Naive thymus-derived CD8-positive, alpha-beta T cell (primary cell): ENCODE data around the gene UBA6. TPM values are rescaled to one million over a fixed set of nuclear protein-coding genes. Genes with fewer than 3 reads are reported as not detected.

Source experiments
- ATAC-seq, 2 donors: fragments of 150-1000 bp; cut with Tn5 transposase in 1 of 2; sonication (Bioruptor Pico), chemical (Tn5 transposase) in 1 of 2; 1 replicate in 1 of 2; 2 replicates in 1 of 2; pipeline ENCODE4 v1.10.0; 2021; ENCODE audit warnings: mild to moderate bottlenecking in 2 of 2, moderate library complexity in 2 of 2
- POLR2A ChIA-PET: fragments of 350-600 bp; sonication (Branson Sonifier 250); formaldehyde crosslinking; loops from one replicate; lab custom pipeline; 2021; ENCODE audit warnings: antibody characterized with exemption; lab: Charles Lee
- DNase-seq, 10 donors: peaks; one replicate each; pipeline versions ENCODE4 v3.0.0 to v3.0.0-alpha.2; 2020 to 2022
- H3K27ac Mint-ChIP-seq, 10 donors: one replicate each; pipeline ENCODE4 v1.8.0; 2020 to 2022; ENCODE audit warnings: mild to moderate bottlenecking in 10 of 10, mixed read lengths in 10 of 10, moderate library complexity in 4 of 10, inconsistent platforms in 1 of 10
- H3K27me3 Mint-ChIP-seq, 5 donors: one replicate each; pipeline ENCODE4 v1.8.0; 2021 to 2022; ENCODE audit warnings: mixed read lengths in 5 of 5
- H3K36me3 Mint-ChIP-seq, 3 donors: one replicate each; pipeline ENCODE4 v1.8.0; 2020 to 2022; ENCODE audit warnings: mixed read lengths in 3 of 3, mild to moderate bottlenecking in 2 of 3, inconsistent platforms in 1 of 3
- H3K4me1 Mint-ChIP-seq, 4 donors: one replicate each; pipeline ENCODE4 v1.8.0; 2021 to 2022; ENCODE audit warnings: mixed read lengths in 4 of 4
- H3K4me3 Mint-ChIP-seq, 10 donors: one replicate each; pipeline ENCODE4 v1.8.0; 2020 to 2022; ENCODE audit warnings: mild to moderate bottlenecking in 10 of 10, mixed read lengths in 10 of 10, moderate library complexity in 6 of 10, inconsistent platforms in 1 of 10
- H3K9me3 Mint-ChIP-seq, 9 donors: one replicate each; pipeline ENCODE4 v1.8.0; 2020 to 2022; ENCODE audit warnings: mixed read lengths in 9 of 9, mild to moderate bottlenecking in 3 of 9, inconsistent platforms in 1 of 9, moderate library complexity in 1 of 9
- polyA plus RNA-seq, 3 donors: library from polyadenylated mRNA; unstranded; fragments of 300-500 nt; fragmentation: Illumina TruSeq; gene quantifications; one replicate each; pipeline ENCODE4 v1.2.3, GENCODE V29; 2021
- total RNA-seq, 8 experiments: library from RNA in 2 of 8; stranded (reverse) in 2 of 8; gene quantifications; one replicate each; pipeline ENCODE4 v1.2.3 and lab custom pipeline; 2021 to 2026

The UBA6 gene
- total and polyA plus RNA-seq, 5 experiments from 2014 or later, result 18.2 to 52.9 (median 19.5) TPM

GRCh38 chr4:67584496-67584895 lies 116.5 kb downstream of the UBA6 start:
- Mint-ChIP-seq H3K36me3 (no peaks in the 10 kb centered on the region), H3K27ac (peak overlapping the region in 2 of 10 donors; percentile 5 to 24), H3K4me3 (no peak overlapping the region), H3K9me3 (no peaks in the 10 kb centered on the region), H3K27me3 (no peaks in the 10 kb centered on the region), H3K4me1 (peaks cover 8 to 32% (median 19%) of the 10 kb centered on the region in 4 donors)
- POLR2A ChIA-PET, result no interaction called here
- DNase-seq (no peak), ATAC-seq (no peak)

- Mint-ChIP-seq H3K27me3 (no peaks in the 10 kb centered on the region), H3K27ac (peak overlapping the region in 1 of 10 donors; percentile 73), H3K36me3 (no peaks in the 10 kb centered on the region), H3K4me1 (peaks cover 9 to 50% (median 29%) of the 10 kb centered on the region in 4 donors), H3K9me3 (no peaks in the 10 kb centered on the region), H3K4me3 (peak overlapping the region in 6 of 10 donors; percentile 56 to 68 (median 64))
- POLR2A ChIA-PET, result interaction anchor here (1.6 to 2.4 kb wide), 2 partner anchors 9 to 37 kb away, joined by 4 to 10 read pairs; partner anchors contain the start of gene CENPC
- ATAC-seq, result no peak
- DNase-seq, result peak in 1 of 10 donors; percentile 6
These were observed 119.0 kb downstream of the UBA6 start for GRCh38 chr4:67581913-67582312.

DNA sequence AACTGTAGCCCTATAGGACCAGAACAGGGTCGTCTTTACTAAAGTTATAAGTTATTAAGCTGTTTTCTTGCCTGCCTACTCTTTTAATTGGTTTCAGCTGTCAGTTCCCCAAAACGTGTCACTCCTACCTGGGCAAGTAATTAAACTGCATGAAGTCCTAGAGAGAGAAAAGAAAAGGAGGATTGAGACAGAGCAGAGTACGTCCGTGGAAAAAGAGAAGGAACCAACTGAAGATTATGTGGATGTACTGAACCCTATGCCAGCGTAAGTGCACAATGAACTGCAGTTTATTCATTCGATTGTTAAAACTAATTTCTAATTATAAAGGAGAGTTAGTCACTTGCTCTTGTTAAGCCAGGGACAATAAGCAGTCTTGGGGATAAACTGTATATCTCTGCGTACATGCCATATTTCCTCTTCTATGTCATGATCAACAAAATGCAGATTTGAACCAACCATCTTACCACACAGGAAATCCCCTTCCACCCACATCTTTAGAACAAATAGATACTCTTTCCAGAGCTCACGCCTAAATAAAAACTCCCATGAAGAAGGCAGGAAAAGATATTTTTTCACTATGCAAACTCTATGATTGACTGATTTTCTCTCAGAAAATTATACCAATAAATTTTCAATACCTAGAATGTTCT lies 119.6 kb downstream of the UBA6 start:
- ATAC-seq (peak; percentile 95 to 97), DNase-seq (peak in 6 of 10 donors; percentile 8 to 74 (median 41))
- Mint-ChIP-seq H3K27ac (peak overlapping the region in 7 of 10 donors; percentile 5 to 80 (median 43)), H3K4me1 (peaks cover 9 to 54% (median 33%) of the 10 kb centered on the region in 4 donors), H3K36me3 (no peaks in the 10 kb centered on the region), H3K4me3 (peak overlapping the region; percentile 0 to 71 (median 64)), H3K9me3 (no peaks in the 10 kb centered on the region), H3K27me3 (no peaks in the 10 kb centered on the region)
- POLR2A ChIA-PET, result interaction anchor here (0.7 to 2.4 kb wide), 3 partner anchors 8 to 120 kb away, joined by 3 to 10 read pairs (median 4); partner anchors contain the start of genes CENPC and UBA6

GRCh38 chr4:67580577-67580976 lies 120.4 kb downstream of the UBA6 start:
- POLR2A ChIA-PET, result interaction anchor here (2.4 kb wide), 1 partner anchor 36 kb away, joined by 10 read pairs; the partner anchor contains the start of gene CENPC
- peak overlapping the region in 2 of 10 donors; percentile 64 to 67 for H3K4me3 Mint-ChIP-seq
- H3K36me3 Mint-ChIP-seq, result no peaks in the 10 kb centered on the region
- H3K9me3 Mint-ChIP-seq, result no peaks in the 10 kb centered on the region
- ATAC-seq, result no peak
- no peaks in the 10 kb centered on the region for H3K27me3 Mint-ChIP-seq
- H3K27ac Mint-ChIP-seq, result peak overlapping the region in 7 of 10 donors; percentile 6 to 73 (median 14)
- H3K4me1 Mint-ChIP-seq, result peaks cover 13 to 61% (median 39%) of the 10 kb centered on the region in 4 donors
- no peak for DNase-seq

DNA sequence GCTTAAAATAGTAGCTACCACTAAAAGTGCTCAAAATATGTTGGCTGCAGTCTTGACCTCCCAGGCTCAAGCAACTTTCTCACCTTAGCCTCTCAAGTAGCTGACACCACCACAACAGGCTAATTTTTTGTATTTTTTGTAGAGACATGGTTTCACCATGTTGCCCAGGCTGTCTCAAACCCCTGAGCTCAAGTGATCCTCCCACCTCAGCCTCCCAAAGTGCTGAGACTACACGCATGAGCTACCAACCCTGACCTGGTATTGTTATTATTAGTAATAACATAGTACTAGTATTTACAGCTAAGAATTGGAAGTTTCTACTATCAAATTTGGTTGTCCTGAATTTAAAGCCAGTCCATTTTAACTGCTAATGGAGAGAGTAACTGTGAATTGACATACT lies 124.4 kb downstream of the UBA6 start:
- Mint-ChIP-seq H3K4me3 (peak overlapping the region in 1 of 10 donors; percentile 70), H3K27me3 (no peaks in the 10 kb centered on the region), H3K4me1 (peaks cover 13 to 74% (median 50%) of the 10 kb centered on the region in 4 donors), H3K9me3 (no peaks in the 10 kb centered on the region), H3K27ac (peak overlapping the region in 9 of 10 donors; percentile 20 to 84 (median 61)), H3K36me3 (no peaks in the 10 kb centered on the region)
- DNase-seq (no peak), ATAC-seq (no peak)
- POLR2A ChIA-PET, result no interaction called here

DNA sequence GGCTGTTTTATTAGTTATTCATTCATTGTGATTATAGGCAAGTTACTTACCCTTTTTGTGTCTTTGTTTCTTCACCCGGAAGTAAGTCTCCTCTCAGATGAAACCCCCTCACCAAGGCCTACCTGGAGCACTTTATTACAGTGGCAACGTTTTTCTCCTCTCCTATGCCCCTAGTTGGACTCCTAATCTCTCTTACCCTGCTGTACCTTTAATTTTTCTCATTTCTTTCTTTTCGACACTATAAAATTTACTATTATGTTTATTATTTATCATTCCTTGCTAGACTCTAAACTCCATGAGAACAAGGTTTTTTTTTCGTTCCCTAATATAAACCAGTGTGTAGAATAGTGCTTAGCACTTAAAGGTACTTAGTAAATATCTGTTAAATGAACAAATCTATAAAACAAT lies 124.9 kb downstream of the UBA6 start:
- ATAC-seq (no peak), DNase-seq (no peak)
- peaks cover 10 to 69% (median 45%) of the 10 kb centered on the region in 4 donors for H3K4me1 Mint-ChIP-seq
- no peaks in the 10 kb centered on the region for H3K27me3 Mint-ChIP-seq
- no peaks in the 10 kb centered on the region for H3K9me3 Mint-ChIP-seq
- POLR2A ChIA-PET, result no interaction called here
- no peaks in the 10 kb centered on the region for H3K36me3 Mint-ChIP-seq
- H3K27ac Mint-ChIP-seq, result peak overlapping the region; percentile 53 to 94 (median 82)
- peak overlapping the region; percentile 50 to 80 (median 66) for H3K4me3 Mint-ChIP-seq

DNA sequence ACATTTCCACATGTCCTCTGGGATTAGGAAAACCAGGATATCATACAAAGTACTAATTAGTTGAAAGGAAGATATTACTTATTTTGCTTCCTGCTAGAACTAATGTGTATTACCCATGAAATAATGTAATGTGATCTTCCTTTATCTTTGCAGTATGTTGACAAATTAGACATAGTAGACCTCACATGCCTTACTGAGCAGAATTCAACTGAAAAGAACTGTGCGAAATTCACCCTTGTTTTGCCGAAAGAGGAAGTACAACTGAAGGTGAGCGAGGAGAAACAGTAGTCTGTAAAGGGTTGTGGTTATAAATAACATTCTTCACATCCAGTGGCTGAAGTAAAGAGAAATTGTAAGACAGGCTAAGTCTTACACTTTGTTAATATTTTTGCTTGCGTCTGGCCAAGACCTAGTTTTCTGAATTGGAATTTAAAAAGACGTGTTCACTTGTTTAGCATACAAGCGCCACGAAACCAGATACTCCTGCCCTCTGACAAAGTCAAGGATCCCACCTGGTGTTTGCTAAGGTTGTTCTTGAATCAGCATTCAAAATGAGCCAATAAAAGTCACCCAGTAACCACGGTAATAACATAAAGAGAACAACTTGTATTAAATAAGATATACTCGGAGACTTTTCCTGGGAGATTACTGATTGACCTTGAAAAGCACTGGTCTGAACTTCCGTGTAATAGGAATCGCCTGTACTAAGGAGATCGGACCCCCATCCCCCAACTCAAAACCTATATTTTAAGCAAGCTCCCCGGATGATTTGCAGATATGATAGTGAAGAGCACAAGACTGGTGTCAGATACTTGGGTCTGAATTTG lies 125.5 kb downstream of the UBA6 start:
- DNase-seq (peak in 4 of 10 donors; percentile 7 to 52 (median 34)), ATAC-seq (peak; percentile 85 to 91)
- H3K4me1 Mint-ChIP-seq, result peaks cover 10 to 64% (median 39%) of the 10 kb centered on the region in 4 donors
- no peaks in the 10 kb centered on the region for H3K27me3 Mint-ChIP-seq
- POLR2A ChIA-PET, result no interaction called here
- peak overlapping the region; percentile 53 to 94 (median 82) for H3K27ac Mint-ChIP-seq
- no peaks in the 10 kb centered on the region for H3K9me3 Mint-ChIP-seq
- peak overlapping the region; percentile 50 to 80 (median 66) for H3K4me3 Mint-ChIP-seq
- H3K36me3 Mint-ChIP-seq, result no peaks in the 10 kb centered on the region

- POLR2A ChIA-PET, result interaction anchor here (1.1 to 1.6 kb wide), 3 partner anchors 9 to 27 kb away, joined by 4 to 6 read pairs (median 5); partner anchors contain the start of gene CENPC
- peak overlapping the region in 2 of 10 donors; percentile 12 to 17 for H3K4me3 Mint-ChIP-seq
- ATAC-seq (peak in 1 of 2 donors; percentile 34), DNase-seq (no peak)
- H3K4me1 Mint-ChIP-seq, result peaks cover 8 to 56% (median 34%) of the 10 kb centered on the region in 4 donors
- no peaks in the 10 kb centered on the region for H3K27me3 Mint-ChIP-seq
- no peaks in the 10 kb centered on the region for H3K36me3 Mint-ChIP-seq
- H3K9me3 Mint-ChIP-seq, result no peaks in the 10 kb centered on the region
- peak overlapping the region in 5 of 10 donors; percentile 1 to 84 (median 7) for H3K27ac Mint-ChIP-seq
These were observed 127.8 kb downstream of the UBA6 start for GRCh38 chr4:67573193-67573592.

- no peak for ATAC-seq
These were observed 129.0 kb downstream of the UBA6 start for GRCh38 chr4:67571975-67572374.

GRCh38 chr4:67570537-67570936 lies 130.4 kb downstream of the UBA6 start:
- ATAC-seq (no peak), DNase-seq (no peak)
- peak overlapping the region in 3 of 10 donors; percentile 32 to 67 (median 49) for H3K27ac Mint-ChIP-seq
- H3K4me3 Mint-ChIP-seq, result no peak overlapping the region
- POLR2A ChIA-PET, result interaction anchor here (1.0 kb wide), 1 partner anchor 10 kb away, joined by 3 read pairs; no protein-coding TSS in a partner anchor
- H3K4me1 Mint-ChIP-seq, result peaks cover 4 to 49% (median 17%) of the 10 kb centered on the region in 4 donors
- H3K36me3 Mint-ChIP-seq, result no peaks in the 10 kb centered on the region
- no peaks in the 10 kb centered on the region for H3K9me3 Mint-ChIP-seq
- no peaks in the 10 kb centered on the region for H3K27me3 Mint-ChIP-seq

More at GRCh38 chr4:67571975-67572374, 129.0 kb downstream of the UBA6 start:
- H3K36me3 Mint-ChIP-seq, result no peaks in the 10 kb centered on the region
- no peak for DNase-seq
- peak overlapping the region in 1 of 10 donors; percentile 15 for H3K4me3 Mint-ChIP-seq
- H3K9me3 Mint-ChIP-seq, result no peaks in the 10 kb centered on the region
- peaks cover 8 to 57% (median 28%) of the 10 kb centered on the region in 4 donors for H3K4me1 Mint-ChIP-seq
- POLR2A ChIA-PET, result no interaction called here
- no peaks in the 10 kb centered on the region for H3K27me3 Mint-ChIP-seq
- H3K27ac Mint-ChIP-seq, result peak overlapping the region in 4 of 10 donors; percentile 6 to 84 (median 17)

GRCh38 chr4:67568820-67569219 lies 132.1 kb downstream of the UBA6 start:
- POLR2A ChIA-PET, result no interaction called here
- DNase-seq (no peak), ATAC-seq (no peak)
- H3K27ac Mint-ChIP-seq, result peak overlapping the region in 1 of 10 donors; percentile 46
- H3K4me1 Mint-ChIP-seq, result peaks cover 2 to 43% (median 10%) of the 10 kb centered on the region in 4 donors
- H3K9me3 Mint-ChIP-seq, result no peaks in the 10 kb centered on the region
- H3K4me3 Mint-ChIP-seq, result no peak overlapping the region
- H3K36me3 Mint-ChIP-seq, result no peaks in the 10 kb centered on the region
- H3K27me3 Mint-ChIP-seq, result no peaks in the 10 kb centered on the region

DNA sequence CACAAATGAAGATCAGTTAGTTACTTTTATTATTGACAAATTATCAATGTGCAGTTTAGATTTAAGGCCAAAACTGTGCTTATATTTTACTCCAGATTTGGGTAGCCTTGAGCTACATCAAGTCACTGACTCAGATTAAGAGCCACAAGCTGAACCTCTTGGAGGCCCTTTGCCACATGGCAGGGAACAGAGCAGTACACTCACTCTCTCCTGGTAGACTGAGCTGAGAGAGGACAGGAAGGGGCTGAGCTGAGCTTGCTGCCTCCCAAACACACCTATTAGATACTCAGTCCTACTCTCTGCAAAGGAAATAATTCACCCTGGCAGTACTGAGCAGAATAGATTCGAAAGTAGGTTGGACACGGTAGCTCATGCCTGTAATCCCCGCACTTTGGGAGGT lies 134.6 kb downstream of the UBA6 start:
- POLR2A ChIA-PET, result no interaction called here
- no peaks in the 10 kb centered on the region for H3K36me3 Mint-ChIP-seq

More for the DNA sequence above, 134.6 kb downstream of the UBA6 start:
- DNase-seq (no peak), ATAC-seq (no peak)
- H3K27ac Mint-ChIP-seq, result peak overlapping the region in 1 of 10 donors; percentile 27
- peaks cover 0 to 31% (median 0%) of the 10 kb centered on the region in 4 donors for H3K4me1 Mint-ChIP-seq
- H3K27me3 Mint-ChIP-seq, result no peaks in the 10 kb centered on the region
- H3K4me3 Mint-ChIP-seq, result no peak overlapping the region
- no peaks in the 10 kb centered on the region for H3K9me3 Mint-ChIP-seq
